NAMALWA (cell line): Measurements from ENCODE around the gene NAT9.
A peak's percentile ranks its signal among the peaks of the same experiment; 100 is the strongest.

Experiments used
- DNase-seq: peaks from one replicate; pipeline ENCODE4 v3.0.0-alpha.2; 2015; ENCODE audit warnings: low spot score

Gene NAT9

GRCh38 chr17:74805591-74805991, 29.4 kb upstream of the NAT9 start:
- no peak for DNase-seq

GRCh38 chr17:74804683-74805082, 28.5 kb upstream of the NAT9 start:
- no peak for DNase-seq

- DNase-seq, result no peak
These were observed 27.8 kb upstream of the NAT9 start for GRCh38 chr17:74803971-74804370.

- no peak for DNase-seq
These were observed 27.3 kb upstream of the NAT9 start for GRCh38 chr17:74803388-74803930.

- DNase-seq, result no peak
These were observed 25.8 kb upstream of the NAT9 start for GRCh38 chr17:74801896-74802295.

GRCh38 chr17:74800531-74800930, 24.4 kb upstream of the NAT9 start:
- DNase-seq, result no peak

GRCh38 chr17:74799097-74799496, 23.0 kb upstream of the NAT9 start:
- DNase-seq, result no peak

- DNase-seq, result no peak
These were observed 22.1 kb upstream of the NAT9 start for GRCh38 chr17:74798239-74798707.

- no peak for DNase-seq
These were observed 21.7 kb upstream of the NAT9 start for GRCh38 chr17:74797824-74798223.

GRCh38 chr17:74796866-74797265, 20.7 kb upstream of the NAT9 start:
- no peak for DNase-seq

- no peak for DNase-seq
These were observed 20.1 kb upstream of the NAT9 start for GRCh38 chr17:74796211-74796610.

GRCh38 chr17:74795327-74796020, 19.3 kb upstream of the NAT9 start:
- no peak for DNase-seq

GRCh38 chr17:74792586-74793105, 16.5 kb upstream of the NAT9 start:
- DNase-seq, result no peak

GRCh38 chr17:74790161-74791058, 14.3 kb upstream of the NAT9 start:
- no peak for DNase-seq

- DNase-seq, result no peak
These were observed 10.4 kb upstream of the NAT9 start for GRCh38 chr17:74786431-74787055.

GRCh38 chr17:74785981-74786360, 9.8 kb upstream of the NAT9 start:
- DNase-seq, result no peak

GRCh38 chr17:74785096-74785980, 9.2 kb upstream of the NAT9 start:
- DNase-seq, result no peak

- DNase-seq, result peak; percentile 37
These were observed 8.1 kb upstream of the NAT9 start for GRCh38 chr17:74784125-74784810.

GRCh38 chr17:74782571-74782970, 6.4 kb upstream of the NAT9 start:
- DNase-seq, result no peak

- DNase-seq, result peak; percentile 88
These were observed 4.5 kb upstream of the NAT9 start for GRCh38 chr17:74780443-74781238.
